HG03064 (cell line): Measurements from ENCODE around the gene ASCL2.

Source experiments
- ATAC-seq: cut with Tn5 transposase; IDR thresholded peaks from one replicate; pipeline ENCODE4 v1.9.1; 2021; ENCODE audit warnings: low read depth; ENCODE audit not compliant: unreplicated experiment

ASCL2 gene

GRCh38 chr11:2263071-2263565 is 7.3 kb downstream of the ASCL2 start:
- ATAC-seq: no peak

- ATAC-seq: no peak
Observed at GRCh38 chr11:2262301-2263070, 7.9 kb downstream of the ASCL2 start.

- no peak for ATAC-seq
Observed at GRCh38 chr11:2261436-2262230, 8.8 kb downstream of the ASCL2 start.

GRCh38 chr11:2260491-2261364 is 9.7 kb downstream of the ASCL2 start:
- no peak for ATAC-seq

GRCh38 chr11:2259897-2260451 is 10.4 kb downstream of the ASCL2 start:
- ATAC-seq: no peak

- no peak for ATAC-seq
Observed at GRCh38 chr11:2259466-2259830, 10.9 kb downstream of the ASCL2 start.

GRCh38 chr11:2258501-2259465 is 11.6 kb downstream of the ASCL2 start:
- ATAC-seq: no peak

- no peak for ATAC-seq
Observed at GRCh38 chr11:2256951-2257700, 13.3 kb downstream of the ASCL2 start.

GRCh38 chr11:2256293-2256913 is 14.0 kb downstream of the ASCL2 start:
- no peak for ATAC-seq

GRCh38 chr11:2252018-2252417 is 18.4 kb downstream of the ASCL2 start:
- no peak for ATAC-seq

- ATAC-seq: no peak
Observed at GRCh38 chr11:2251138-2251537, 19.2 kb downstream of the ASCL2 start.

- ATAC-seq: no peak
Observed at GRCh38 chr11:2250485-2250884, 19.9 kb downstream of the ASCL2 start.

- ATAC-seq: no peak
Observed at GRCh38 chr11:2250041-2250440, 20.3 kb downstream of the ASCL2 start.

- no peak for ATAC-seq
Observed at GRCh38 chr11:2249189-2249916, 21.0 kb downstream of the ASCL2 start.

GRCh38 chr11:2248762-2249161 is 21.6 kb downstream of the ASCL2 start:
- ATAC-seq: no peak

- ATAC-seq: no peak
Observed at GRCh38 chr11:2248242-2248641, 22.1 kb downstream of the ASCL2 start.

- ATAC-seq: no peak
Observed at GRCh38 chr11:2247496-2247895, 22.9 kb downstream of the ASCL2 start.

GRCh38 chr11:2240834-2241233 is 29.6 kb downstream of the ASCL2 start:
- no peak for ATAC-seq
